ENCODE results near the gene CTU2. TPM values are rescaled to one million over a fixed set of nuclear protein-coding genes. Genes with fewer than 3 reads are reported as not detected.

CTU2 gene
- total RNA-seq, 1 experiment from 2014 or later, result 52.4 TPM

DNA sequence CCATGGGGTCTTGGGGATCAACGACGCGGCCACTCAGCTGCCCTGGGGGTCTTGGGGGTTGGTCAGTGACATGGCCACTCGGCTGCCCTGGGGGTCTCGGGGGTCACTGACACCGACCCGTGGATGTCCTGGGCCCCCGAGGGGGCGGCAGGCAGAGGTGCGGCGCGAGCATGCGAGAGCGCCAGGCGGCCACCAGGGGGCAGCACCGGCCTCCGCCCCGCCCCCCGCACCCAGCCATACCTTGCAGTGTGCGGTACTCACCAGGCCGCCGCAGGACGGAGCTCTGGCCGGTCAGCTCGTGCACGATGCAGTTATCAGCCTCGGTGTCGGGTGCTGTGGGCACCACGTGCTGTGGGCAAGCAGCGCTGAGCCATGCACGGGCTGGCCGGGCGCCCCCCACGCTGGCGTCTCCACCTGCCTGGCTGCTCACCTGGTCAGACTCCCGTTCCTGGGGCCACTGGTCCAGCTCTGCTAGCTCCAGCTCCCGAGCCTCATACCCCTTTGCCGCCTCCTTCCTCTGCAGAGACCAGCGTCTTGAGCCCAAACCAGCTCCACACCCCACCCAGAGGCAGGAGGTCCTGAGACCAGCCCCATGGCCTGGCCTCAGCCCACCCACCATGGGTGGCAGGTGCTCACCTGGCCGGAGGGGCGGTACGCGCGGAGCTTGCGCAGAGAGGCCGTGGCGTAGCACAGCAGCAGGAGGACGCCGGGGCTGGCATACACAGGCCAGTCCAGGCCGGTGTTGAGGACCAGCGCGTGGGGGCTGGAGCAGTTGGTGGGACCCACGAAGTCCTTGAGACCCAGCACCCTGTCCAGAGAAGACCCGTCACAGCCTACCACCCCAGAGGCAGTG, 31.2 kb downstream of the CTU2 start (continued):
- TF ChIP-seq, protein P1, sequence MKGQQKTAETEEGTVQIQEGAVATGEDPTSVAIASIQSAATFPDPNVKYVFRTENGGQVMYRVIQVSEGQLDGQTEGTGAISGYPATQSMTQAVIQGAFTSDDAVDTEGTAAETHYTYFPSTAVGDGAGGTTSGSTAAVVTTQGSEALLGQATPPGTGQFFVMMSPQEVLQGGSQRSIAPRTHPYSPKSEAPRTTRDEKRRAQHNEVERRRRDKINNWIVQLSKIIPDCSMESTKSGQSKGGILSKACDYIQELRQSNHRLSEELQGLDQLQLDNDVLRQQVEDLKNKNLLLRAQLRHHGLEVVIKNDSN (CRISPR knock-in tag; IDR thresholded peaks at IDR 0.05), result peak; percentile 59; the same call in 1 of the 2 replicates
- TF ChIP-seq, protein P2, sequence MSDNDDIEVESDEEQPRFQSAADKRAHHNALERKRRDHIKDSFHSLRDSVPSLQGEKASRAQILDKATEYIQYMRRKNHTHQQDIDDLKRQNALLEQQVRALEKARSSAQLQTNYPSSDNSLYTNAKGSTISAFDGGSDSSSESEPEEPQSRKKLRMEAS (CRISPR knock-in tag; IDR thresholded peaks at IDR 0.05), result peak; percentile 91
- TF ChIP-seq ZNF219 (CRISPR knock-in tag; IDR thresholded peaks at IDR 0.05; ENCODE audit: borderline replicate concordance) (no peak), ZNF423 (CRISPR knock-in tag; IDR thresholded peaks at IDR 0.05) (peak; percentile 50; the same call in 1 of the 2 replicates), SP1 (CRISPR knock-in tag; conservative IDR thresholded peaks at IDR 0.05) (peak; percentile 84)
- TF ChIP-seq, protein P3, sequence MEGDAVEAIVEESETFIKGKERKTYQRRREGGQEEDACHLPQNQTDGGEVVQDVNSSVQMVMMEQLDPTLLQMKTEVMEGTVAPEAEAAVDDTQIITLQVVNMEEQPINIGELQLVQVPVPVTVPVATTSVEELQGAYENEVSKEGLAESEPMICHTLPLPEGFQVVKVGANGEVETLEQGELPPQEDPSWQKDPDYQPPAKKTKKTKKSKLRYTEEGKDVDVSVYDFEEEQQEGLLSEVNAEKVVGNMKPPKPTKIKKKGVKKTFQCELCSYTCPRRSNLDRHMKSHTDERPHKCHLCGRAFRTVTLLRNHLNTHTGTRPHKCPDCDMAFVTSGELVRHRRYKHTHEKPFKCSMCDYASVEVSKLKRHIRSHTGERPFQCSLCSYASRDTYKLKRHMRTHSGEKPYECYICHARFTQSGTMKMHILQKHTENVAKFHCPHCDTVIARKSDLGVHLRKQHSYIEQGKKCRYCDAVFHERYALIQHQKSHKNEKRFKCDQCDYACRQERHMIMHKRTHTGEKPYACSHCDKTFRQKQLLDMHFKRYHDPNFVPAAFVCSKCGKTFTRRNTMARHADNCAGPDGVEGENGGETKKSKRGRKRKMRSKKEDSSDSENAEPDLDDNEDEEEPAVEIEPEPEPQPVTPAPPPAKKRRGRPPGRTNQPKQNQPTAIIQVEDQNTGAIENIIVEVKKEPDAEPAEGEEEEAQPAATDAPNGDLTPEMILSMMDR (IDR thresholded peaks at IDR 0.05), result peak; percentile 99
- TF ChIP-seq, protein P4, sequence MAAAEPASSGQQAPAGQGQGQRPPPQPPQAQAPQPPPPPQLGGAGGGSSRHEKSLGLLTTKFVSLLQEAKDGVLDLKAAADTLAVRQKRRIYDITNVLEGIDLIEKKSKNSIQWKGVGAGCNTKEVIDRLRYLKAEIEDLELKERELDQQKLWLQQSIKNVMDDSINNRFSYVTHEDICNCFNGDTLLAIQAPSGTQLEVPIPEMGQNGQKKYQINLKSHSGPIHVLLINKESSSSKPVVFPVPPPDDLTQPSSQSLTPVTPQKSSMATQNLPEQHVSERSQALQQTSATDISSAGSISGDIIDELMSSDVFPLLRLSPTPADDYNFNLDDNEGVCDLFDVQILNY (CRISPR knock-in tag; IDR thresholded peaks at IDR 0.05), result peak; percentile 58; the same call in 1 of the 2 replicates

DNA sequence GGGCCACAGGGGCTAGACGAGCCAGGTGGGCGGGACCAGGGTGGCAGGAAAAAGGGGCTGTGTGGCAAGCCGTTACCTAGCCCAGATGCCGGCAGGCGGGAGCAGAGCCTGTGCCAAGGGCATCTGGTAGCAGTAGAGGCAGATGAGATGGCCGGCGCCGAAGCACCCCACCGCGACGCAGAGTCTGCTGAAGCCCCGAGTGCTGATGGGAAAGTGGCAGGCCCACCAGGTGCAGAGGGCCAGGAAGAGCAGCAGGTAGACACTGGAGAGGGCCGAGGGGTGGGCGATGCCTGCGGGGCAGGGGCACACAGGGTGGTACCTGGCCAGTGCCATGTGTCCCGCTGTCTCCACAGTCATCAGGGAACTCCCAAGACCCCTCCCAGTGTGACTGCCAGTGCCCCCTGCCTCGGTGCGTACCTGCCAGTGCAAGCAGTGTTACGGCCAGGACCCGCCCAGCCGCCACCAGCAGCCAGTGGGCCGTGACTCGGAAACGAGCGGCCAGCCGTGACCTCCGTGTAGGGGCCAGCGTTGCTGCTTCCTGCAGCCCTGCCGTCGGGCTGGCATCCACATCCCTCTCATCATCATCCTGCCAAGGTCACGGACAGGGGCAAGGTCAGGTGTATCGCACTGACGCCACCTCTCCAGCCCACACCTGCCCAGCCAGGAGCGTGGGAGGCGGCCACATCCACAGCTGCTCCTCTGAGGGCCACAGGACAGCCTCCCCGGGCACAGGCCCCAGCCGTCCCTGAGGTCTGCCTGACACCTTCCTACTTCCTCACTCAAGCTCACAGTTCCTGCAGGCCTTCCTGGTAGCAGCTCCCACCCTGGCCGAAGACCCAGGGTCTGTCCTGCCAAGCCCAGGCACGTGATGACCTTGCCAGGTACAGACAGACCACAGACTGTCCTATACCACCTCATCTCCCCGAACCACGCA, 32.1 kb downstream of the CTU2 start:
- no peaks in the 10 kb centered on the region for H3K9me3 Mint-ChIP-seq
- H3K27me3 Mint-ChIP-seq (ENCODE audit: low read depth), result no peaks in the 10 kb centered on the region
- H3K4me3 Mint-ChIP-seq, result no peak overlapping the region
- DNase-seq (ENCODE audit: low spot score), result no peak
- no peaks in the 10 kb centered on the region for H3K36me3 Mint-ChIP-seq
- no peak overlapping the region for H3K27ac Mint-ChIP-seq
- ChIA-PET POLR2A (interaction anchor here (1.3 kb wide), 1 partner anchor 45 kb away, joined by 3 read pairs; no protein-coding TSS in a partner anchor), CTCF (interaction anchor here (0.6 to 4.1 kb wide), 48 partner anchors 8 to 479 kb away, joined by 3 to 185 read pairs (median 10); partner anchors contain the start of genes APRT, CBFA2T3, CDH15 and CDT1)
- no peaks in the 10 kb centered on the region for H3K4me1 Mint-ChIP-seq
- no peak for ATAC-seq
- TF ChIP-seq NFYB (CRISPR knock-in tag; conservative IDR thresholded peaks at IDR 0.05; ENCODE audit: low read depth) (no peak), ZNF671 (CRISPR knock-in tag; IDR thresholded peaks at IDR 0.05) (no peak), FOXP1 (CRISPR knock-in tag; IDR thresholded peaks at IDR 0.05; ENCODE audit: borderline replicate concordance) (0 out of 2 replicates have a peak, but pooled peaks have one; percentile 16), TCF7 (CRISPR knock-in tag; IDR thresholded peaks at IDR 0.05; ENCODE audit: low read depth) (0 out of 2 replicates have a peak, but pooled peaks have one; percentile 39), MYBL2 (CRISPR knock-in tag; IDR thresholded peaks at IDR 0.05) (no peak), ZNF232 (CRISPR knock-in tag; IDR thresholded peaks at IDR 0.05) (no peak)
- TF ChIP-seq, protein P5, sequence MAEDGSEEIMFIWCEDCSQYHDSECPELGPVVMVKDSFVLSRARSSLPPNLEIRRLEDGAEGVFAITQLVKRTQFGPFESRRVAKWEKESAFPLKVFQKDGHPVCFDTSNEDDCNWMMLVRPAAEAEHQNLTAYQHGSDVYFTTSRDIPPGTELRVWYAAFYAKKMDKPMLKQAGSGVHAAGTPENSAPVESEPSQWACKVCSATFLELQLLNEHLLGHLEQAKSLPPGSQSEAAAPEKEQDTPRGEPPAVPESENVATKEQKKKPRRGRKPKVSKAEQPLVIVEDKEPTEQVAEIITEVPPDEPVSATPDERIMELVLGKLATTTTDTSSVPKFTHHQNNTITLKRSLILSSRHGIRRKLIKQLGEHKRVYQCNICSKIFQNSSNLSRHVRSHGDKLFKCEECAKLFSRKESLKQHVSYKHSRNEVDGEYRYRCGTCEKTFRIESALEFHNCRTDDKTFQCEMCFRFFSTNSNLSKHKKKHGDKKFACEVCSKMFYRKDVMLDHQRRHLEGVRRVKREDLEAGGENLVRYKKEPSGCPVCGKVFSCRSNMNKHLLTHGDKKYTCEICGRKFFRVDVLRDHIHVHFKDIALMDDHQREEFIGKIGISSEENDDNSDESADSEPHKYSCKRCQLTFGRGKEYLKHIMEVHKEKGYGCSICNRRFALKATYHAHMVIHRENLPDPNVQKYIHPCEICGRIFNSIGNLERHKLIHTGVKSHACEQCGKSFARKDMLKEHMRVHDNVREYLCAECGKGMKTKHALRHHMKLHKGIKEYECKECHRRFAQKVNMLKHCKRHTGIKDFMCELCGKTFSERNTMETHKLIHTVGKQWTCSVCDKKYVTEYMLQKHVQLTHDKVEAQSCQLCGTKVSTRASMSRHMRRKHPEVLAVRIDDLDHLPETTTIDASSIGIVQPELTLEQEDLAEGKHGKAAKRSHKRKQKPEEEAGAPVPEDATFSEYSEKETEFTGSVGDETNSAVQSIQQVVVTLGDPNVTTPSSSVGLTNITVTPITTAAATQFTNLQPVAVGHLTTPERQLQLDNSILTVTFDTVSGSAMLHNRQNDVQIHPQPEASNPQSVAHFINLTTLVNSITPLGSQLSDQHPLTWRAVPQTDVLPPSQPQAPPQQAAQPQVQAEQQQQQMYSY (CRISPR knock-in tag; IDR thresholded peaks at IDR 0.05), result no peak
- TF ChIP-seq, protein P6, sequence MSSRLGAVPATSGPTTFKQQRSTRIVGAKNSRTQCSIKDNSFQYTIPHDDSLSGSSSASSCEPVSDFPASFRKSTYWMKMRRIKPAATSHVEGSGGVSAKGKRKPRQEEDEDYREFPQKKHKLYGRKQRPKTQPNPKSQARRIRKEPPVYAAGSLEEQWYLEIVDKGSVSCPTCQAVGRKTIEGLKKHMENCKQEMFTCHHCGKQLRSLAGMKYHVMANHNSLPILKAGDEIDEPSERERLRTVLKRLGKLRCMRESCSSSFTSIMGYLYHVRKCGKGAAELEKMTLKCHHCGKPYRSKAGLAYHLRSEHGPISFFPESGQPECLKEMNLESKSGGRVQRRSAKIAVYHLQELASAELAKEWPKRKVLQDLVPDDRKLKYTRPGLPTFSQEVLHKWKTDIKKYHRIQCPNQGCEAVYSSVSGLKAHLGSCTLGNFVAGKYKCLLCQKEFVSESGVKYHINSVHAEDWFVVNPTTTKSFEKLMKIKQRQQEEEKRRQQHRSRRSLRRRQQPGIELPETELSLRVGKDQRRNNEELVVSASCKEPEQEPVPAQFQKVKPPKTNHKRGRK (CRISPR knock-in tag; IDR thresholded peaks at IDR 0.05; ENCODE audit: borderline replicate concordance), result no peak
- TF ChIP-seq, protein P3 (IDR thresholded peaks at IDR 0.05), result no peak
- TF ChIP-seq, protein P7, sequence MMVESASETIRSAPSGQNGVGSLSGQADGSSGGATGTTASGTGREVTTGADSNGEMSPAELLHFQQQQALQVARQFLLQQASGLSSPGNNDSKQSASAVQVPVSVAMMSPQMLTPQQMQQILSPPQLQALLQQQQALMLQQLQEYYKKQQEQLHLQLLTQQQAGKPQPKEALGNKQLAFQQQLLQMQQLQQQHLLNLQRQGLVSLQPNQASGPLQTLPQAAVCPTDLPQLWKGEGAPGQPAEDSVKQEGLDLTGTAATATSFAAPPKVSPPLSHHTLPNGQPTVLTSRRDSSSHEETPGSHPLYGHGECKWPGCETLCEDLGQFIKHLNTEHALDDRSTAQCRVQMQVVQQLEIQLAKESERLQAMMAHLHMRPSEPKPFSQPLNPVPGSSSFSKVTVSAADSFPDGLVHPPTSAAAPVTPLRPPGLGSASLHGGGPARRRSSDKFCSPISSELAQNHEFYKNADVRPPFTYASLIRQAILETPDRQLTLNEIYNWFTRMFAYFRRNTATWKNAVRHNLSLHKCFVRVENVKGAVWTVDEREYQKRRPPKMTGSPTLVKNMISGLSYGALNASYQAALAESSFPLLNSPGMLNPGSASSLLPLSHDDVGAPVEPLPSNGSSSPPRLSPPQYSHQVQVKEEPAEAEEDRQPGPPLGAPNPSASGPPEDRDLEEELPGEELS (CRISPR knock-in tag; IDR thresholded peaks at IDR 0.05), result no peak
